Activated naive CD8-positive, alpha-beta T cell treated with anti-CD3 and anti-CD28 coated beads for 36 hours (primary cell): ENCODE data around the gene C9orf78. TPM values are rescaled to one million over a fixed set of nuclear protein-coding genes. Genes with fewer than 3 reads are reported as not detected.
"Not testable (repeated sequence)": the region's sequence is repeated elsewhere in the genome, so short reads cannot be mapped to it uniquely, and the experiment has no call there.

Experiments
- DNase-seq: peaks from one replicate; pipeline ENCODE4 v3.0.0; 2021
- H3K27ac Mint-ChIP-seq: one replicate; pipeline ENCODE4 v1.8.0; 2022; ENCODE audit warnings: mild to moderate bottlenecking, moderate library complexity, mixed read lengths
- H3K27me3 Mint-ChIP-seq: one replicate; pipeline ENCODE4 v1.8.0; 2022; ENCODE audit warnings: mild to moderate bottlenecking, mixed read lengths
- H3K36me3 Mint-ChIP-seq: one replicate; pipeline ENCODE4 v1.8.0; 2021; ENCODE audit warnings: mild to moderate bottlenecking, mixed read lengths
- H3K4me1 Mint-ChIP-seq: one replicate; pipeline ENCODE4 v1.8.0; 2021; ENCODE audit warnings: mixed read lengths
- H3K4me3 Mint-ChIP-seq: one replicate; pipeline ENCODE4 v1.8.0; 2022; ENCODE audit warnings: mild to moderate bottlenecking, moderate library complexity, mixed read lengths
- H3K9me3 Mint-ChIP-seq: one replicate; pipeline ENCODE4 v1.8.0; 2022; ENCODE audit warnings: mixed read lengths
- total RNA-seq, 2 experiments: library from RNA; stranded (reverse); gene quantifications; one replicate each; pipeline ENCODE4 v1.2.3, GENCODE V29; 2021

The C9orf78 gene
- total RNA-seq, 2 experiments from 2014 or later: 66.3 to 68.2 TPM

- no peak for DNase-seq
- peaks cover 17% of the 10 kb centered on the region for H3K36me3 Mint-ChIP-seq
Observed at GRCh38 chr9:129814432-129815223, 20.4 kb downstream of the C9orf78 start.

GRCh38 chr9:129813661-129814060 is 21.4 kb downstream of the C9orf78 start:
- no peak overlapping the region for H3K27ac Mint-ChIP-seq
- no peaks in the 10 kb centered on the region for H3K27me3 Mint-ChIP-seq
- H3K9me3 Mint-ChIP-seq: no peaks in the 10 kb centered on the region
- H3K4me1 Mint-ChIP-seq: peaks cover 13% of the 10 kb centered on the region
- DNase-seq: no peak
- peaks cover 21% of the 10 kb centered on the region for H3K36me3 Mint-ChIP-seq
- no peak overlapping the region for H3K4me3 Mint-ChIP-seq

More at GRCh38 chr9:129814432-129815223, 20.4 kb downstream of the C9orf78 start:
- Mint-ChIP-seq H3K27me3 (no peaks in the 10 kb centered on the region), H3K27ac (peak overlapping the region; percentile 20), H3K4me1 (peaks cover 13% of the 10 kb centered on the region), H3K4me3 (no peak overlapping the region), H3K9me3 (no peaks in the 10 kb centered on the region)

GRCh38 chr9:129812385-129812784 is 22.7 kb downstream of the C9orf78 start:
- H3K27ac Mint-ChIP-seq: no peak overlapping the region
- H3K36me3 Mint-ChIP-seq: peaks cover 22% of the 10 kb centered on the region

GRCh38 chr9:129811967-129812363 is 23.1 kb downstream of the C9orf78 start:
- no peaks in the 10 kb centered on the region for H3K27me3 Mint-ChIP-seq
- H3K4me3 Mint-ChIP-seq: no peak overlapping the region
- H3K9me3 Mint-ChIP-seq: no peaks in the 10 kb centered on the region
- H3K27ac Mint-ChIP-seq: no peak overlapping the region
- no peak for DNase-seq
- peaks cover 17% of the 10 kb centered on the region for H3K4me1 Mint-ChIP-seq
- peaks cover 26% of the 10 kb centered on the region for H3K36me3 Mint-ChIP-seq

More at GRCh38 chr9:129812385-129812784, 22.7 kb downstream of the C9orf78 start:
- H3K4me3 Mint-ChIP-seq: no peak overlapping the region
- H3K27me3 Mint-ChIP-seq: no peaks in the 10 kb centered on the region
- DNase-seq: no peak
- H3K9me3 Mint-ChIP-seq: no peaks in the 10 kb centered on the region
- H3K4me1 Mint-ChIP-seq: peaks cover 13% of the 10 kb centered on the region

- DNase-seq: no peak
- no peak overlapping the region for H3K4me3 Mint-ChIP-seq
- H3K9me3 Mint-ChIP-seq: no peaks in the 10 kb centered on the region
- H3K27me3 Mint-ChIP-seq: no peaks in the 10 kb centered on the region
- peaks cover 25% of the 10 kb centered on the region for H3K4me1 Mint-ChIP-seq
- H3K36me3 Mint-ChIP-seq: peaks cover 35% of the 10 kb centered on the region
- no peak overlapping the region for H3K27ac Mint-ChIP-seq
Observed at GRCh38 chr9:129810788-129811187, 24.3 kb downstream of the C9orf78 start.

- H3K9me3 Mint-ChIP-seq: no peaks in the 10 kb centered on the region
- no peaks in the 10 kb centered on the region for H3K27me3 Mint-ChIP-seq
- H3K36me3 Mint-ChIP-seq: peaks cover 36% of the 10 kb centered on the region
- peaks cover 28% of the 10 kb centered on the region for H3K4me1 Mint-ChIP-seq
- H3K27ac Mint-ChIP-seq: no peak overlapping the region
- DNase-seq: no peak
- H3K4me3 Mint-ChIP-seq: no peak overlapping the region
Observed at GRCh38 chr9:129810116-129810515, 25.0 kb downstream of the C9orf78 start.

- peaks cover 30% of the 10 kb centered on the region for H3K4me1 Mint-ChIP-seq
- H3K9me3 Mint-ChIP-seq: no peaks in the 10 kb centered on the region
- H3K27ac Mint-ChIP-seq: no peak overlapping the region
- H3K27me3 Mint-ChIP-seq: no peaks in the 10 kb centered on the region
- H3K4me3 Mint-ChIP-seq: no peak overlapping the region
- peaks cover 34% of the 10 kb centered on the region for H3K36me3 Mint-ChIP-seq
- no peak for DNase-seq
Observed at GRCh38 chr9:129809346-129809745, 25.7 kb downstream of the C9orf78 start.

- DNase-seq: no peak
- Mint-ChIP-seq H3K27ac (peak overlapping the region; percentile 73), H3K36me3 (peaks cover 35% of the 10 kb centered on the region), H3K9me3 (no peaks in the 10 kb centered on the region), H3K27me3 (no peaks in the 10 kb centered on the region), H3K4me3 (no peak overlapping the region), H3K4me1 (peaks cover 26% of the 10 kb centered on the region)
Observed at GRCh38 chr9:129806061-129806460, 29.0 kb downstream of the C9orf78 start.

- Mint-ChIP-seq H3K27me3 (no peaks in the 10 kb centered on the region), H3K9me3 (no peaks in the 10 kb centered on the region), H3K36me3 (peaks cover 27% of the 10 kb centered on the region), H3K27ac (peak overlapping the region; percentile 82), H3K4me1 (peaks cover 24% of the 10 kb centered on the region), H3K4me3 (peak overlapping the region; percentile 87)
- no peak for DNase-seq
Observed at GRCh38 chr9:129803676-129804060, 31.4 kb downstream of the C9orf78 start.

- Mint-ChIP-seq H3K9me3 (no peaks in the 10 kb centered on the region), H3K27ac (peak within 1 kb of the TSS; percentile 82), H3K27me3 (no peaks in the 10 kb centered on the region)
Observed at GRCh38 chr9:129802833-129803675, 32.0 kb downstream of the C9orf78 start, which contains the start of gene TOR1B. Gene TOR1B (plus strand): TSS chr9:129803184. CDS start chr9:129803213, 29 bp downstream.

GRCh38 chr9:129801504-129801903 is 33.6 kb downstream of the C9orf78 start:
- Mint-ChIP-seq H3K27me3 (no peaks in the 10 kb centered on the region), H3K4me1 (peaks cover 17% of the 10 kb centered on the region), H3K9me3 (no peaks in the 10 kb centered on the region), H3K36me3 (peaks cover 18% of the 10 kb centered on the region), H3K4me3 (peak overlapping the region; percentile 9), H3K27ac (no peak overlapping the region)
- no peak for DNase-seq

More at GRCh38 chr9:129802833-129803675, 32.0 kb downstream of the C9orf78 start, which contains the start of gene TOR1B:
- Mint-ChIP-seq H3K4me3 (peak within 1 kb of the TSS; percentile 87), H3K36me3 (peaks cover 25% of the 10 kb centered on the region), H3K4me1 (peaks cover 24% of the 10 kb centered on the region)
- peak; percentile 96 for DNase-seq

- DNase-seq: no peak
- H3K4me3 Mint-ChIP-seq: no peak overlapping the region
- H3K4me1 Mint-ChIP-seq: peaks cover 3% of the 10 kb centered on the region
- H3K9me3 Mint-ChIP-seq: no peaks in the 10 kb centered on the region
- no peaks in the 10 kb centered on the region for H3K27me3 Mint-ChIP-seq
- H3K36me3 Mint-ChIP-seq: peaks cover 2% of the 10 kb centered on the region
- no peak overlapping the region for H3K27ac Mint-ChIP-seq
Observed at GRCh38 chr9:129798973-129799372, 36.1 kb downstream of the C9orf78 start.

- H3K27ac Mint-ChIP-seq, H3K4me3 Mint-ChIP-seq, H3K4me1 Mint-ChIP-seq, H3K36me3 Mint-ChIP-seq, DNase-seq, H3K27me3 Mint-ChIP-seq, H3K9me3 Mint-ChIP-seq: not testable (repeated sequence)
Observed at GRCh38 chr9:129796029-129796428, 39.0 kb downstream of the C9orf78 start.

GRCh38 chr9:129794549-129794948 is 40.5 kb downstream of the C9orf78 start:
- Mint-ChIP-seq H3K9me3 (no peaks in the 10 kb centered on the region), H3K4me1 (peaks cover 5% of the 10 kb centered on the region), H3K27ac (no peak overlapping the region), H3K27me3 (peaks cover 9% of the 10 kb centered on the region), H3K4me3 (no peak overlapping the region), H3K36me3 (no peaks in the 10 kb centered on the region)
- DNase-seq: no peak

- H3K27me3 Mint-ChIP-seq: peaks cover 15% of the 10 kb centered on the region
- H3K9me3 Mint-ChIP-seq: no peaks in the 10 kb centered on the region
- H3K4me3 Mint-ChIP-seq: no peak overlapping the region
- peaks cover 8% of the 10 kb centered on the region for H3K4me1 Mint-ChIP-seq
- H3K36me3 Mint-ChIP-seq: no peaks in the 10 kb centered on the region
- DNase-seq: no peak
- no peak overlapping the region for H3K27ac Mint-ChIP-seq
Observed at GRCh38 chr9:129786481-129786880, 48.6 kb downstream of the C9orf78 start.
